HG02981 (cell line): Measurements from ENCODE around the gene TMC4.
"Not testable (repeated sequence)": the region's sequence is repeated elsewhere in the genome, so short reads cannot be mapped to it uniquely, and the experiment has no call there.

Experiments
- ATAC-seq: cut with Tn5 transposase; IDR thresholded peaks from one replicate; pipeline ENCODE4 v1.9.1; 2021; ENCODE audit warnings: mild to moderate bottlenecking, moderate library complexity; ENCODE audit not compliant: unreplicated experiment

The TMC4 gene

GRCh38 chr19:54204767-54205468 is 32.0 kb upstream of the TMC4 start:
- ATAC-seq, result no peak

- ATAC-seq, result no peak
Measured at GRCh38 chr19:54203151-54203611, 30.2 kb upstream of the TMC4 start.

GRCh38 chr19:54201980-54202379 is 29.0 kb upstream of the TMC4 start:
- no peak for ATAC-seq

- ATAC-seq, result no peak
Measured at GRCh38 chr19:54201172-54201701, 28.3 kb upstream of the TMC4 start.

- no peak for ATAC-seq
Measured at GRCh38 chr19:54199401-54199800, 26.4 kb upstream of the TMC4 start.

GRCh38 chr19:54197121-54197520 is 24.2 kb upstream of the TMC4 start:
- no peak for ATAC-seq

GRCh38 chr19:54196536-54196935 is 23.6 kb upstream of the TMC4 start:
- no peak for ATAC-seq

GRCh38 chr19:54194463-54194862 is 21.5 kb upstream of the TMC4 start:
- ATAC-seq, result not testable (repeated sequence)

- no peak for ATAC-seq
Measured at GRCh38 chr19:54193011-54193410, 20.1 kb upstream of the TMC4 start.

- no peak for ATAC-seq
Measured at GRCh38 chr19:54191811-54192453, 19.0 kb upstream of the TMC4 start.

- peak; percentile 20 for ATAC-seq
Measured at GRCh38 chr19:54191011-54191810, 18.3 kb upstream of the TMC4 start, which contains the start of gene TSEN34. Gene TSEN34 (plus strand): TSS chr19:54191308. CDS start chr19:54191365, 57 bp downstream.

GRCh38 chr19:54190503-54191010 is 17.6 kb upstream of the TMC4 start:
- ATAC-seq, result peak; percentile 45

- peak; percentile 38 for ATAC-seq
Measured at GRCh38 chr19:54189735-54190502, 17.0 kb upstream of the TMC4 start.

- peak; percentile 17 for ATAC-seq
Measured at GRCh38 chr19:54189145-54189734, 16.3 kb upstream of the TMC4 start, which contains the start of gene MBOAT7. Gene MBOAT7 (minus strand): TSS chr19:54189580. CDS start chr19:54188508, 1,072 bp downstream.

- no peak for ATAC-seq
Measured at GRCh38 chr19:54188215-54188871, 15.4 kb upstream of the TMC4 start.

GRCh38 chr19:54186934-54187381 is 14.0 kb upstream of the TMC4 start:
- no peak for ATAC-seq

- ATAC-seq, result no peak
Measured at GRCh38 chr19:54186351-54186750, 13.4 kb upstream of the TMC4 start.

- no peak for ATAC-seq
Measured at GRCh38 chr19:54183431-54183830, 10.5 kb upstream of the TMC4 start.

GRCh38 chr19:54181894-54182293 is 8.9 kb upstream of the TMC4 start:
- ATAC-seq, result not testable (repeated sequence)
